Mesothelial cell of epicardium (in vitro differentiated cells): ENCODE results near the gene TPPP3. TPM values are rescaled to one million over a fixed set of nuclear protein-coding genes. Genes with fewer than 3 reads are reported as not detected.

Experiments
- DNase-seq, 2 experiments: peaks; one replicate each; pipeline ENCODE4 v3.0.0; 2021; ENCODE audit warnings: low spot score in 2 of 2; ENCODE audit not compliant: unreplicated experiment in 2 of 2
- H3K27ac Mint-ChIP-seq: 2 replicates; pipeline ENCODE4 v1.8.0; 2021; ENCODE audit warnings: mixed read lengths
- H3K27me3 Mint-ChIP-seq: 2 replicates; pipeline ENCODE4 v1.8.0; 2021; ENCODE audit warnings: low read depth, mixed read lengths
- H3K36me3 Mint-ChIP-seq: 2 replicates; pipeline ENCODE4 v1.8.0; 2021; ENCODE audit warnings: mixed read lengths
- H3K4me1 Mint-ChIP-seq: 2 replicates; pipeline ENCODE4 v1.8.0; 2021; ENCODE audit warnings: mixed read lengths
- H3K4me3 Mint-ChIP-seq: 2 replicates; pipeline ENCODE4 v1.8.0; 2021; ENCODE audit warnings: mild to moderate bottlenecking, moderate library complexity, mixed read lengths
- H3K9me3 Mint-ChIP-seq: 2 replicates; pipeline ENCODE4 v1.8.0; 2021; ENCODE audit warnings: mixed read lengths
- CTCF ChIP-seq: fragments of 200-600 bp; sonication (generic); IDR thresholded peaks from one replicate; pipeline ENCODE4 v1.5.0; 2021; ENCODE audit warnings: antibody characterized with exemption; ENCODE audit not compliant: unreplicated experiment
- total RNA-seq: library from RNA; stranded (reverse); gene quantifications from 3 replicates; pipeline ENCODE4 v1.2.1, GENCODE V29; 2021

The TPPP3 gene
- total RNA-seq, 1 donor from 2014 or later = 5.5 TPM

- H3K9me3 Mint-ChIP-seq = no peaks in the 10 kb centered on the region
- peaks cover 21% of the 10 kb centered on the region for H3K4me1 Mint-ChIP-seq
- H3K27ac Mint-ChIP-seq = no peak overlapping the region
- H3K36me3 Mint-ChIP-seq = no peaks in the 10 kb centered on the region
- no peak for TF ChIP-seq CTCF
- H3K4me3 Mint-ChIP-seq = peak overlapping the region; percentile 55
- DNase-seq = no peak
- H3K27me3 Mint-ChIP-seq = peaks cover 65% of the 10 kb centered on the region
These were observed 35.9 kb upstream of the TPPP3 start for GRCh38 chr16:67429053-67429798.

GRCh38 chr16:67428146-67428731 is 34.9 kb upstream of the TPPP3 start:
- no peaks in the 10 kb centered on the region for H3K36me3 Mint-ChIP-seq
- peaks cover 29% of the 10 kb centered on the region for H3K4me1 Mint-ChIP-seq
- H3K9me3 Mint-ChIP-seq = no peaks in the 10 kb centered on the region
- H3K4me3 Mint-ChIP-seq = no peak overlapping the region
- TF ChIP-seq CTCF = peak; percentile 53
- no peak overlapping the region for H3K27ac Mint-ChIP-seq
- peaks cover 72% of the 10 kb centered on the region for H3K27me3 Mint-ChIP-seq
- DNase-seq = peak in 1 of 2 experiments; percentile 71

GRCh38 chr16:67426950-67427349 is 33.7 kb upstream of the TPPP3 start:
- no peak for TF ChIP-seq CTCF
- DNase-seq = no peak
- Mint-ChIP-seq H3K27ac (no peak overlapping the region), H3K36me3 (no peaks in the 10 kb centered on the region), H3K27me3 (peaks cover 65% of the 10 kb centered on the region), H3K9me3 (no peaks in the 10 kb centered on the region), H3K4me1 (peaks cover 25% of the 10 kb centered on the region), H3K4me3 (no peak overlapping the region)

GRCh38 chr16:67426022-67426421 is 32.7 kb upstream of the TPPP3 start:
- Mint-ChIP-seq H3K36me3 (no peaks in the 10 kb centered on the region), H3K4me1 (peaks cover 22% of the 10 kb centered on the region), H3K27ac (no peak overlapping the region), H3K4me3 (no peak overlapping the region), H3K27me3 (peaks cover 58% of the 10 kb centered on the region), H3K9me3 (no peaks in the 10 kb centered on the region)
- no peak for TF ChIP-seq CTCF
- DNase-seq = no peak

GRCh38 chr16:67425580-67425979 is 32.3 kb upstream of the TPPP3 start:
- Mint-ChIP-seq H3K27ac (no peak overlapping the region), H3K27me3 (peaks cover 58% of the 10 kb centered on the region), H3K4me1 (peaks cover 22% of the 10 kb centered on the region), H3K9me3 (no peaks in the 10 kb centered on the region), H3K36me3 (no peaks in the 10 kb centered on the region), H3K4me3 (no peak overlapping the region)
- no peak for DNase-seq
- TF ChIP-seq CTCF = no peak
